ENCODE data around the gene BTRC.

DNA sequence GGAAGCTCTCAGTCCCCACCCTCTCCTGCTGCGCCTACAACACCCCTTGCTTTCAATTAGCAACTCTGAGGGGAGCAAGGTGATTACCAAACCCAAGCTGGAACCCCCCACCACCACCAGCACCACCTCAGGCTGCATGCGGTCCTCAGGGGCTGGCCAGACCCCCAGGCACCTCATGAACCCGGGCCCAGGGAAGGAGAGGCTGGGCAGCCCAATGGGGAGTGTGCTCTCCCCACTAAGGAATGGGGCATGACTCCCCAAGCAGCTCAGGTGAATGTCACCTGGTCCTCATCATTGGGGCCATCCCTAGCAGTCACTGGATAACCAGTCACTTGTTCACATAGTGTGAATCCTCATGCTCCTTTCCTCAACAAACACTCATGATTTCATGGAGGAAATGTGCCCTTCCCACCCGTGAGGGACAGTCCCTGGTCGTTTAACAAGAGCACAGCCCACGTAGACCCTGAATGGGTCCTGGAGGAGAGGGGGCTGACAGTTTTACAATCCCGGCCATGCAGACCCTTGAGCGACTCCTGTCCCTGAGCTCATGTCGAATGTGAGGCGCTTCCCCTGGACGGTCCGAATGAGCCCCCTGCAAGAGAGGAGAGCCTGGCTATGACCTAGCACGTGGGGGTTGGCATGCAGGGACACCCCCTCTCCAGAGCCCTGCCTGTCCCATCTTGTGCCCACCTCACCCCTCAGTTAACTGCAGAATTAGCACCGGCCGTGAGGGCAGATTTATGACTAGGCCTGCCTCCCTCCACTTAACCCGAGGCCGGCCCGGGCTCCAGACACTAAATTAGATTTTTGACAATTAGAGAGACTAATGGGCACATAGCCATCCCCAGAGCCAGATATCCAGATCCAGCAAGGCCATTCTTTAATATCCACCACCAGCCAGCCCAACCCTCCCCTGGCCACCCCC, 205.0 kb downstream of the BTRC start:
- TF ChIP-seq CTCF (IDR thresholded peaks at IDR 0.05) (no peak), POLR2A (IDR thresholded peaks at IDR 0.05) (no peak)

Measured in lower leg skin (tissue), 3 donors.